PC-3 (cell line): Measurements from ENCODE around the gene SNF8.

Experiments
- CTCF ChIP-seq: fragments of 300-600 bp; sonication (generic); conservative IDR thresholded peaks from 2 replicates; pipeline ENCODE4 v1.5.1; 2017; ENCODE audit warnings: antibody characterized with exemption, low read depth, mild to moderate bottlenecking, low read length
- EZH2 ChIP-seq: fragments of 300-600 bp; sonication (generic); IDR thresholded peaks from one replicate; pipeline ENCODE4 v1.6.1; 2017; ENCODE audit warnings: antibody characterized with exemption, mild to moderate bottlenecking, low read length; ENCODE audit not compliant: unreplicated experiment
- EZH2phosphoT487 ChIP-seq: fragments of 300-600 bp; sonication (generic); IDR thresholded peaks from 2 replicates; pipeline ENCODE4 v1.6.1; 2018; ENCODE audit warnings: mild to moderate bottlenecking, antibody characterized with exemption, low read length, borderline replicate concordance

- TF ChIP-seq CTCF: no peak
- no peak for TF ChIP-seq EZH2
- no peak for TF ChIP-seq EZH2phosphoT487
These were observed 50.8 kb downstream of the SNF8 start for GRCh38 chr17:48893646-48894508.
